Activated T-cell treated with anti-CD3 and anti-CD28 coated beads for 4 hours (primary cell): Measurements from ENCODE around the gene TH.
A peak's percentile ranks its signal among the peaks of the same experiment; 100 is the strongest.
"Not testable (repeated sequence)": the region's sequence is repeated elsewhere in the genome, so short reads cannot be mapped to it uniquely, and the experiment has no call there.

ENCODE experiments used
- DNase-seq: peaks from one replicate; pipeline ENCODE4 v3.0.0-alpha.2; 2020

The TH gene

GRCh38 chr11:2194877-2195755 is 23.5 kb upstream of the TH start:
- peak; percentile 38 for DNase-seq

- not testable (repeated sequence) for DNase-seq
Observed at GRCh38 chr11:2193888-2194595, 22.4 kb upstream of the TH start.

DNA sequence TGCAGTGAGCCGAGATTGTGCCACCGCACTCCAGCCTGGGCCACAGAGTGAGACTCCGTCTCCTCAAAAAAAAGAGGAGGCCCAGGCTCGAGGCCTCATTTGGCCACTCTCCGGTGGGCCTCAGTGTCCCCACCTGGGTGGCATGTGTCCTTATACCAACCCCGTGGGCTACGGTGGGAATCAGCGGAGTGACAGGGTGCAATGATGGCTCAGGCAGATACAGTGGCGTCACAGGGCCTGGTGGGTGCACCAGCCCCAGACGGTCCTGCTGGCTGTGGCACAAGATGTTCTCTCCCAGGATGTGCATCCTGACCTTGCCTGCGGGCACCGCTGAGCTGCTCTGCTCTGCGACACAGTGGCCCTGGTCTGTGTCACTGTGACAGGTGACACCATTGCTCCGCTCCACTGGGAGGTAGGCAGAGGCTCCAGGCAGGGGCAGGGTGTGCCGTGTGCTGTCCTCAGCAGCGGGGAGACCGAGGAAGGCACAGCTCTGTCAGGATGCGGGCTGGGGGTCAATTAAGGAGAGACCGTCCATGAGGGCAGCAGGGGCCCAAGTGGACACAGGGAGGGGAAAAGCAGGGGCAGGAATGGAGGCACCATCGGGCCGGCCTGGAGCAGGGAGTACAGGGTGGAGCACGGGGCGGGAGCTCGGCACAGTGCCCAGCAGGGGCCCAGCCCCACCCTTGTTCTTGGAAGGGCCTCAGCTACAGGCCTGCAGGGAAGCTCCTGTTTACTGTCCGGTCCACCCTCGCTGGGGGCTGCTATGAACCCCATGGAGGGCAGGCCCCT is 21.7 kb upstream of the TH start:
- DNase-seq, result no peak

DNA sequence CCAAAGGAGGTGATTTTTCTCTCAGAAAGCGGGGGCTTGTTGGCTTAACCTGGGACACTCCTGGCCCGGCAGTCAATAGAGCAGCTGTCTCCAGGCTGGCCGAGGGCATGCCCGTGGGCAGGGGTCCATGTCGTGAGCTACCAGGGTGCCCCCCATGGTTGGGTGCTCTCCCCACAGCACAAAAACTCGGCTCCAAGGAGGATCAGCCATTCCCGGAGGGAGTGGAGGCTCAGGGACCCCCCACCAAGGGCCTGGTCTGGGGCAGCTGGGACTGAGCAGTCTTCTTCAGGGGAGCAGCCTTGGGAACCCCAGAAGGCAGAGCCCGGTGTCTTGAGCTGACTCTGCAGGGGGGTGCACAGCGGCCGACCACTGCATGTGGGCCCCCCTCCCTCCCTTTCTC is 20.8 kb upstream of the TH start:
- DNase-seq, result no peak

- DNase-seq, result no peak
Observed at GRCh38 chr11:2191883-2192282, 20.3 kb upstream of the TH start.

- no peak for DNase-seq
Observed at GRCh38 chr11:2190657-2191471, 19.2 kb upstream of the TH start.

DNA sequence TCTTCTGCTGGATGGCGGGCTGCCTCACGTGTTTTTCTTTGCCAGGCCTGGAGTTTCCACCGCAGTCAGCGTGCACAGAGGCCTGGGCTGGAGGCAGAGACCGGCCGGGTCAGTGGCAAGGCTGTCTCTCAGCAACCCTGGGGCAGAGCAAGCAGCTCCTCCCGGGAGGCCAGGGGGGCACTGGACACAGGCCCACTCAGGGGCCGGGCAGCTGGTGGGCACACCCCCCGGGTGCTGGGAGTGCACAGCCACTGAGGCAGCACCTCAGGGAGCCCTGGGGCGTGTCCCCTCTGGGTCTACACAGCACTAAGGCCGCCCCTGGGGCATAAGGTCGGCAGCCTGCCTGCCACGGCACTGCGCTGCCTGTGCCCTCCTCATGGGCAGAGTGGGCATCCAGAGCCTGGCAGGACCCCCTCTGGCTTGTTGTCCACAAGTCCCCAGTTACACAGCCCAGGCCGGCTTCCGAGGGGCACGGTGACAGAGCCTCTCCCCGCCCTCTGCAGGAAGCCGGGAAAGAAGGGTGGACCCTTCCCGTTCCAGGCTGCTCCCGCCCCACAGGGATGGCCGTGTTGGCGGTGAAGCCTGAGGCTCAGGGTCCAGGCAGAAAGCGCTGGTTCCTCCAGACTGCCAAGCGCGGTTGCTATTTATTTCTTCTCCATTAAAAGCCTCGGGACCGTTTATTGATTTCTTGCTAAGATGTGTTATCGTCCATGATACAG is 18.5 kb upstream of the TH start:
- no peak for DNase-seq

GRCh38 chr11:2188745-2189144 is 17.1 kb upstream of the TH start:
- no peak for DNase-seq

DNA sequence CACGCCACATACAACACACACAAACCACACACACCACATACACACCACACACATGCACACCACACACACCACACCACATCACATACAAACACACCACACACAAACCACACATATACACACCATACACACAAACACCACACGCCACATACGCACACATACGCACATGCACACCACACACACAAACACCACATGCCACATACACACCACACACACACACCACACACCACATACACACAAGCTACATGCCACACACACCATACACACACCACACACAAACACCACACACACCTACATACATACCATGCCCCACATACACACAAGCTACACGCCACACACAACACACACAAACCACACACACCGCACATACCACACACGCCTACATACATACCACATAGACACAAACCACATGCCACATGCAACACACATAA is 15.7 kb upstream of the TH start:
- DNase-seq, result no peak

DNA sequence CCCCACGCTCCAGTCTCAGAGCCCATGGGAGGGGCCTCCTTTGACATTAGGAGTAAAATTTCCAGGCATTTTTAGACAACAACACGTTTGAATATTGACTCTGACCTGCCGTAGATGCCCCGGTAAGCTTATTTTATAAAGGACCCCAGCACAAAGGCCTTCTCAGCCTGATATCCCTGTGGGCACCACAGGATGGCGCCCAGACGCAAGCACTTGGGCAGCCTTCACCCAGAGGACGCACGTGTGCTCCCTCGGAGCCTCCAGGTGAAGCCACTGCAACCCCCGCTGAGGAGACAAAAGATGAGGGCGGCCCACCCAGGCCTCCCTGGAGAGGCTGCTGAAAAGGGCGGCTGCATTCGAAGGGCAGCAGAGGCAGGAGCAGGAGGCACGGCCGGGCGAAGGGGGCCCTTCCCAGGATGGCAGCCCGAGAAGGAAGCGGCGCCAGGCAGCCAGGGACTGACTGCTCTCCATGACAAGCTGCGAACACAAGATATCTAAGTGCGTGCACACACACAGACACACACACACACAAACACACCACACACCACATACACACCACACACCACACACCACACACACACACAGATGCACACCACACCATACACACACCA is 15.2 kb upstream of the TH start:
- peak; percentile 30 for DNase-seq

DNA sequence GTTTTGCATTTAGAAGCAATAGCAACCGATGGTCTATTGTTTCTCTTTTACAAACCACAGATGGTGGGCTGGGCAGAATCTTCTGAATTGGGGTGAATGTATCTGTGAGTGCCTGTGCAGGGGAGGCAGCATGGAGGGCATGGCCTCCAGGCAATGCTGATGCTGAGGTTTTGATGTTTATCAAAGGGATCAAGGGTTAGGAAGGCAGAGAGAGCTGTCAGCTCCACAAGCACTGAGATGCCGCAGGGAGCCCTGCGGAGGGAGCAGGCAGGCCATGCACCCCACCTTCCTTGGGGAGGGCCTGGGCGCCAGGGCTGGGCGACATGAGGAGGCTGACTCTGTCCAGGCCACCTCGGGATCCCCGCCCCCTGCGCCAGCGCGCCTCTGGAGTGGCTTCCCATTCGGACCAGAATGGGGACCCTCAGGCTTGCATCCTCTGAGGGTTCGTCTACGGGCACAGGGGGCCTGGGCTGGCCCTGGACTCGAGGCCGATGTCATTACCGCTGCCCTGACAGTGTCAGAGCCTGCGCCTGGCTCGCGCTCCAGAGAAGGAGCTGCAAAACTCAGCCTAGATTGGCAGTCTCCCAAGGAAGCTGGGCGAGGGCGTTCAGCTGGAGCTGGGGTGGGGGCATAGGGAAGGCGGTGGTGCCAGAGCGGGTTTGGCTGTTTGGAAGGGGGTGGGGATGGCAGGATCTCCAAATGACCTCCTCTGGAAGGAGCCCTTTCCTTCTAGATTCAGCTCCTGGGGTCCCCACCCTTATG is 13.9 kb upstream of the TH start:
- DNase-seq, result no peak

DNA sequence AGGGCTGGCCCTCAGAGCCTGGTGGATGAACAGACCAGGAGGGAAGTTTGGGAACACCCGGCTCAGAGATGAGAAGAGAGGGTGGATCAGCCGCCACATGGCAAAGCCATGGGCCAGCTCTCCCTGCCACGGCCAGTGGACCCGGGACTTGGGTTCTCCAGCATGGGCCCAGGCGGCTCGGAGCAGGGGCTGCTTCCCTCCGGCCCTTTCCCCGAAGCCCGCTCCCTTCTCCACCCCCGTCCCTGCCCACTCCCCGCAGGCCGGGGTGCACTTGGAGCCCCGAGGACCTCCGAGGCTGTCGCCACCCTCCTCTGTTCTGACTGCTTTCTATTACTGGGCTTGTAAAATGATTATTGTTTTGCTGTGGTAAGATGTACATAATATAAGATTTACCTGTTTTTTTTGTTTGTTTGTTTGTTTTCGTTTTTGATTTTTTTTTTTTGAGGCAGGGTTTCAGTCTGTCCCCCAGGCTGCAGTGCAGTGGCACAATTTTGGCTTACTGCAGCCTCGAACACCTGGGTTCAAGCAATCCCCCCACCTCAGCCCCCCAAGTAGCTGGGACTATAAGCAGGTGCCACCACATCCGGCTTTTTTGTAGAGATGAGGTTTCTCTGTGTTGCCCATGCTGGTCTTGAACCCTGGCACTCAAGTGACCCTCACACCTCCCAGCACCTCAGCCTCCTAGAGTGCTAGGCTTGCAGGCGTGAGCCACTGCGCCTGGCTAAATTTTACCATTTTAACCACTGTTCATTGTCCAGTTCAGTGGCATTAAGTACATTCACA is 11.3 kb upstream of the TH start:
- DNase-seq, result no peak

DNA sequence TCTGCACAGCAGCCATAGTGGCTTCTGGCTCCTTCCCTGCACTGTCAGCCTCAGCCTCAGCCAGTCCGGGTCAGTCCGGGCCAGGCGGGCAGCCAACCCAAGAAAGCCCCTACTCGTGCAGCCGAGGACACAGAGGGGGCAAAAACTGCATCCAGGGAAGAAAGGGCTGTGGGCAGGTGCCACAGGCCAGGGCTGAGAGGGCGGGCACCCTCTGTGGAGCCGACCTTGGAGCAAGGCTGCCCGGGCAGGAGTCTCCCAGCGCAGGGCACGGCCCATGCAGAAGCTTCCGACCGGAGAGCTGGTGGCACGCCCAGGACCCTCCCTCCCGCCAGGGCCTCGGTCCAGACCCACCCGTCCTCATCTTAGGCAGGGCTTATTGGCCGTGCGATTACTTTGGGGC is 10.5 kb upstream of the TH start:
- DNase-seq, result no peak

DNA sequence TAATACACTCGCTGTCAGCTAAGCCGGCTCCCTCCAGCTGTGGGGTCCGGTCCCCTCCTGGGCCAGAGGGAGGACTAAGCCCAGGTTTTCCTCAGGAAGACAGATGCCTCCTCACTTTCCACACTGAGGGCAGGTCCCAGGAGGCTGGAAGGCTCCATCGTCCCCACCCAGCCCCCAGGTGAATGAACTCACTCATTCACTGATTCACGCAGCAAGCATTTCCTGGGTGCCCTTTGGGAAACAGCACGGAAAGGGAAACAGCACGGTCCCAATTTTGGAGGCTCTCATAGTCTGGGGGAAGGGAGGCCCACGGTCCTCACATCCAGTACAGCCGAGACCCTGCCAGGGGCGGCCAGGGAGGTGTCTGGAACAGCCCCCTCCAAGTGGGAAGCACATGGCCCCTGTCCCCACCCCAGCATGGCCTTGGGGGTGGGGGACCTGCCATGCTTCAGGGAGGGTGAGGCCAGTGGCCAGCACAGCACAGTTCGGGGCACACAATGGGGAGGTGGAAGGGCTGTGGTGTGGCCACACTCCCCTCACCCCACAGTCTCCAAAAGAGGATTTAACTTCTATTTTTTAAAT is 9.3 kb upstream of the TH start:
- no peak for DNase-seq

GRCh38 chr11:2180347-2180746 is 8.7 kb upstream of the TH start:
- no peak for DNase-seq

GRCh38 chr11:2179516-2179915 is 7.9 kb upstream of the TH start:
- DNase-seq, result no peak

DNA sequence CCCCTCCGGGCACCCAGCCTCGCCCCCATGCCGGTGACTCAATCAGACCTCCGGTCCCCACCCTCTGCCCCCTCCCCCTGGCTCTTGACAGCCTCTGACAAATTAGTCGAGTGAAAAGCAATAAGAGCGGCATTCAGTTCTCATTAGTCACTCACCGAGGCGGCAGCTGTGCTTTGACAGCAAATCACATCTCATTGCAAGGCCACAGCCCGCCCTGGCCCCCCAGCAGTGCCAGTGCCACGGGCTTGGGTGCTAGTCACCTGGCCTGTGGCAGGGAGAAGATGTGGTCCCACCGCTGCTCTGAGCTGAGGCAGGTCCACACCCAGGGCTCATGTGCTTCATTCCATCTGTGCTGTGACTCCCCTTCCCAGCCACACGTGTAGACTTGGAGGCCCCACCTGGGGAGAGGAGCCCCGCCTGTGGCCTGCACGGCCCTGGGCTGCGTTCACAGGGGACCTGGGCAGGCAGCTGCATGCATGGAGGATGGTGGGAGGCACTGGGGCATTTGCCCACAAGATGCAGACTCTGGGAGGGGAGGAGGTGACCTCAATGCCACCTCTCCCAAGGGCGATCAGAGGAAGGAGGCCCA is 7.4 kb upstream of the TH start:
- no peak for DNase-seq

- DNase-seq, result not testable (repeated sequence)
Observed at GRCh38 chr11:2178055-2178773, 6.6 kb upstream of the TH start.
